LNCAP (cell line): ENCODE results near the gene YWHAE.

Source experiments
- CTCF ChIP-seq: fragments of 450-650 bp; IDR thresholded peaks from 2 replicates; pipeline ENCODE4 v1.5.1; 2017; ENCODE audit warnings: mild to moderate bottlenecking

Gene YWHAE

DNA sequence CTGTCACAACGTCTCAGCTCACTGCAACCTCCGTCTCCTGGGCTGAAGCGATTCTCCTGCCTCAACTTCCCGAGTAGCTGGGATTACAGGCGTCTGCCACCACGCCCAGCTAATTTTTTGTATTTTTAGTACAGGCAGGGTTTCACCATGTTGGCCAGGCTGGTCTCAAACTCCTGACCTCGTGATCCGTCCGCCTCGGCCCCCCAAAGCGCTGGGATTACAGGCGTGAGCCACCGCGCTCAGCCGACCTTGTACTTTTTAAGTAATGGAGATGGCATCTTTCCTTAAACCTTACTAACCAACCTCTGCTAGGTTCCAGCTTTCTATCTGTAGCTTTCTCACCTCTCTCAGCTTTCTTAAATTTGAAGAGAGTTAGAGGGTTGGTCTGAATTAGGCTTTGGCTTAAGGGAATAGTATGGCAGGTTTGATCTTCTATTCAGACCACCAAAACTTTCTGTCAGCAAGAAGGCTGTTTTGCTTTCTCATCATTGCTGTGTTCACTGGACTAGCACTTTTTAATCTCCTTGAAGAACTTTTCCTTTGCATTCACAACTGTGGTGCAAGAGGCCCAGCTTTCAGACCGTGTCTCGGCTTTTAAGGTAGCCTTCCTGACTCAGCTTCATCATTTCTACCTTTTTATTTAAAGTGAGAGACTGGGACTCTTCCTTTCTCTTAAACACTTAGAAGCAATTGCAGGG is 28.0 kb downstream of the YWHAE start:
- TF ChIP-seq CTCF = no peak

DNA sequence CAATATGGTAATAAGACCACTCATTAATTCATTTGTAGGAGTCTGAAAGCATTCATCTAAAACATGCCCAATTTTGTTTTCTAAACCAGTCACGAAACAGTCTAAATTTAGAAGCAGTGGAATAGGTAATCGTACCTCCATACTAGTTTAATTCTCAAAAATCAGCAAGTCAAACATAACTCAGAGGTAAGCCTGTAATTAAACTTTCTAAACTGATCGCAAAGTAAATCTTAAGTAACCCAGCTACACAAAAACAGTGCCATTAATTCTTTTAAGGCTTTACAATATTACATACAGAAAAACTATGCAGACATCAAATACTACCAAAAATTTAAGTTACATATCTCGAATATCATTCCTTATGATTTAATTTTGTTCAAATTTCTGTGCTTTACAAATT is 31.4 kb downstream of the YWHAE start:
- TF ChIP-seq CTCF = no peak

GRCh38 chr17:1367351-1367745 is 32.7 kb downstream of the YWHAE start:
- TF ChIP-seq CTCF = no peak

DNA sequence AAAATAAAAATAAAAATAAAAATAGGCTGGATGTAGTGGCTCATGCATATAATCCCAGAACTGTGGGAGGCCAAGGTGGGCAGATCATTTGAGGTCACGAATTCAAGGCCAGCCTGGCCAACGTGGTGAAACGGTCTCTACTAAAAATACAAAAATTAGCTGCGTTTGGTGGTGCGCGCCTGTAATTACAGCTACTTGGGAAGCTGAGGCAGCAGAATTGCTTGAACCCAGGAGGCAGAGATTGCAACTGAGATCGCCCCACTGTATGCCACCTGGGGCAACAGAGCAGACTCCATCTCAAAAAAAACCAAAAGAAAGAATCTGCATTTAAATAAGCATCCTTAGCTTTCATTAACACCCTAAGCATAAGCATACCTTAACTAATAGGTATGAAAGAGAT is 33.8 kb downstream of the YWHAE start:
- TF ChIP-seq CTCF = no peak

DNA sequence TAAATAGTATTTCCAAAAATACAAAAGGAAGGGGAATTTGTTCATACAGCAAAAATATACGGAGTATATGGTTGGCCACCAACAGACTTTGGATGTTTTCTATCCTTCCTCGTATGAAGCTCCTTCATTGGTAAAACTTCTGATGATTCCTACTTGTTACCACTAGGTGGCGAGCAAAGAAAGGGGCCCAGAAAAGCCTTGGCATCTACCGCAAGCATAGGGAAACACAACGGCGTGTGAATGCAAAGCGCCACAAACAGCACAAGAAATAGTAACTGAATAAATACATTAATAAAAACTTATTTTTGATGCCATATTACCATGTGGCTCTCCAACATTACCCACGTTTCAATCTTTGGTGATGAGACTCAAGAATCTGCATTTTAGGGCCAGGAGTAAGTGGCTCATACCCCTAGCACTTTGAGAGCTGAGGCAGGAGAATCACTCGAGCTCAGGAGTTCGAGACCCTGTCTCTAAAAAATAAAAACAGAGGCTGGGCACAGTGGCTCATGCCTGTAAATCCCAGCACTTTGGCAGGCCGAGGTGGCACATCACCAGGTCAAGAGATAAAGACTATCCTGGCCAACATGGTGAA is 34.5 kb downstream of the YWHAE start:
- peak; percentile 79; the same call in 1 of the 2 replicates for TF ChIP-seq CTCF

DNA sequence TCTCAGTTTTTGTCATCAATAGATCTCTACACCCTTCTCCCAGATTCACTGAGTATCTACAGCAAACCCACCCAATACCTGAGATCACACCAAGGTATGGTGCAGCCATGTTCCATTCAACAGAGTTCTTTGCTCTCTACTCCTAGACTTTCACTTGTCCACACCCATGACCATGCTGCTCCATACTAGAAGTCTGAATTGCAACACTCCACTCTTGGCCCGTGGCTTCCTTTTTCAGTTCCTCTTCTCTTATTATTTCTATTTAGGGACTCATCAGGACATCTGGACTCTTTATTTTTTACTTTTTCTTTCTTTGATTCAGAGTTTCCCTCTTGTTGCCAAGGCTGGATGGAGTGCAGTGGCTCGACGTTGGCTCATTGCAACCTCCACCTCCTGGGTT is 37.1 kb downstream of the YWHAE start:
- TF ChIP-seq CTCF = no peak

GRCh38 chr17:1362065-1362848 is 37.8 kb downstream of the YWHAE start:
- no peak for TF ChIP-seq CTCF
